Progenitor cell of endocrine pancreas (in vitro differentiated cells): ENCODE measurements around the gene MARK1. TPM values are rescaled to one million over a fixed set of nuclear protein-coding genes. Genes with fewer than 3 reads are reported as not detected.
"Not testable (repeated sequence)": the region's sequence is repeated elsewhere in the genome, so short reads cannot be mapped to it uniquely, and the experiment has no call there.

Experiments used
- DNase-seq: peaks from one replicate; pipeline ENCODE4 v3.0.0; 2021; ENCODE audit warnings: low spot score; ENCODE audit not compliant: unreplicated experiment
- H3K27ac Mint-ChIP-seq: 2 replicates; pipeline ENCODE4 v1.8.0; 2021; ENCODE audit warnings: mild to moderate bottlenecking, moderate library complexity, mixed read lengths
- H3K27me3 Mint-ChIP-seq: 2 replicates; pipeline ENCODE4 v1.8.0; 2021; ENCODE audit warnings: mixed read lengths
- H3K36me3 Mint-ChIP-seq: 2 replicates; pipeline ENCODE4 v1.8.0; 2022; ENCODE audit warnings: mixed read lengths; ENCODE audit not compliant: insufficient read depth
- H3K4me1 Mint-ChIP-seq: 2 replicates; pipeline ENCODE4 v1.8.0; 2021; ENCODE audit warnings: low read depth, mixed read lengths
- H3K4me3 Mint-ChIP-seq: 2 replicates; pipeline ENCODE4 v1.8.0; 2021; ENCODE audit warnings: low read depth, mild to moderate bottlenecking, moderate library complexity, mixed read lengths
- H3K9me3 Mint-ChIP-seq: 2 replicates; pipeline ENCODE4 v1.8.0; 2021; ENCODE audit warnings: low read depth, mixed read lengths
- total RNA-seq: library from RNA; stranded (reverse); gene quantifications from 2 replicates; pipeline ENCODE4 v1.2.1, GENCODE V29; 2021
- TF ChIP-seq, protein P1 (sequence below): fragments of 200-600 bp; sonication (generic); IDR thresholded peaks from one replicate; pipeline ENCODE4 v1.5.0; 2021; ENCODE audit warnings: antibody characterized with exemption, mild to moderate bottlenecking; ENCODE audit not compliant: unreplicated experiment

MARK1 gene
- total RNA-seq, 1 donor from 2014 or later = 10.8 TPM

DNA sequence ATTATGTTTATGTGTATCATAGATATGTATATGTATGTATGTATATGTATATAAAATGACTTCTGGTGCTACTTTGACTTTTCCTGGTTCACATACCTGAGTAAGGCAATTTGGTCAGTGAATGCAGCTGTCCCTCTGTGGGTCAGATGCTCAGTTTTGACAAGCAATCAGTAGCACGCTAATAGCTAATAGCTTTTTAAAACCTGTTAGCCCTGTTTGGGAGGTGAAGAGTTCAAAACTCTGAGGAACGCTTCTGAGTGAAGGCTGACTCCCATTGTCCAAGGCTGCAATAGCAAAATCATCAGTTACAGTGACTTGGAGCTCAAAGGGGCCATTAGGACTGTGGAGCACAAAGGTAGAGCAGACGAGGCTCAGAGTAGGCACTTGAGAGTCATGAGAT, 67.2 kb downstream of the MARK1 start:
- no peak overlapping the region for H3K27ac Mint-ChIP-seq
- peaks cover 2% of the 10 kb centered on the region for H3K4me1 Mint-ChIP-seq
- DNase-seq = no peak
- no peaks in the 10 kb centered on the region for H3K27me3 Mint-ChIP-seq
- no peak overlapping the region for H3K4me3 Mint-ChIP-seq
- TF ChIP-seq, protein P1, sequence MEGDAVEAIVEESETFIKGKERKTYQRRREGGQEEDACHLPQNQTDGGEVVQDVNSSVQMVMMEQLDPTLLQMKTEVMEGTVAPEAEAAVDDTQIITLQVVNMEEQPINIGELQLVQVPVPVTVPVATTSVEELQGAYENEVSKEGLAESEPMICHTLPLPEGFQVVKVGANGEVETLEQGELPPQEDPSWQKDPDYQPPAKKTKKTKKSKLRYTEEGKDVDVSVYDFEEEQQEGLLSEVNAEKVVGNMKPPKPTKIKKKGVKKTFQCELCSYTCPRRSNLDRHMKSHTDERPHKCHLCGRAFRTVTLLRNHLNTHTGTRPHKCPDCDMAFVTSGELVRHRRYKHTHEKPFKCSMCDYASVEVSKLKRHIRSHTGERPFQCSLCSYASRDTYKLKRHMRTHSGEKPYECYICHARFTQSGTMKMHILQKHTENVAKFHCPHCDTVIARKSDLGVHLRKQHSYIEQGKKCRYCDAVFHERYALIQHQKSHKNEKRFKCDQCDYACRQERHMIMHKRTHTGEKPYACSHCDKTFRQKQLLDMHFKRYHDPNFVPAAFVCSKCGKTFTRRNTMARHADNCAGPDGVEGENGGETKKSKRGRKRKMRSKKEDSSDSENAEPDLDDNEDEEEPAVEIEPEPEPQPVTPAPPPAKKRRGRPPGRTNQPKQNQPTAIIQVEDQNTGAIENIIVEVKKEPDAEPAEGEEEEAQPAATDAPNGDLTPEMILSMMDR = no peak
- H3K9me3 Mint-ChIP-seq = peaks cover 14% of the 10 kb centered on the region
- H3K36me3 Mint-ChIP-seq = peaks cover 12% of the 10 kb centered on the region

DNA sequence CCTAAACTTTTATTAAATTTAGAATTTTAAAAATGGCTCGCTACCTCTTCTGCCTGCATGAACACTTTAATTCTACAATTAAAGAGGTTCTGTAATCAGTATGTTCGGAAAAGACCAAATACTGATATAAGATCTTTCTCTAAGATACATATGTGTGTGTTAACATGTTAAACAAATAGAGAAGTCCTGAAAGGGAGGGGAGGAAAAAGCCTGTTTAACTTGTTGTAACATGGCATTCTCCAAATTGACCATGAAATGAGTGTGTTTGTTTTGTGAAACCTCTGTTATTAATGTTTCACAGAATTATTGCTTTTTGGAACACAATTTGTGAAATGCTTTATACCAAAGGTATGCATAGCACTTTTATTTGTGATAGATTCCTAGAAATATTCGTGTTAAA, 77.0 kb downstream of the MARK1 start:
- TF ChIP-seq, protein P1 = no peak
- peaks cover 17% of the 10 kb centered on the region for H3K9me3 Mint-ChIP-seq
- peaks cover 4% of the 10 kb centered on the region for H3K4me1 Mint-ChIP-seq
- no peaks in the 10 kb centered on the region for H3K27me3 Mint-ChIP-seq
- H3K4me3 Mint-ChIP-seq = no peak overlapping the region
- H3K36me3 Mint-ChIP-seq = peaks cover 25% of the 10 kb centered on the region
- DNase-seq = no peak
- no peak overlapping the region for H3K27ac Mint-ChIP-seq

DNA sequence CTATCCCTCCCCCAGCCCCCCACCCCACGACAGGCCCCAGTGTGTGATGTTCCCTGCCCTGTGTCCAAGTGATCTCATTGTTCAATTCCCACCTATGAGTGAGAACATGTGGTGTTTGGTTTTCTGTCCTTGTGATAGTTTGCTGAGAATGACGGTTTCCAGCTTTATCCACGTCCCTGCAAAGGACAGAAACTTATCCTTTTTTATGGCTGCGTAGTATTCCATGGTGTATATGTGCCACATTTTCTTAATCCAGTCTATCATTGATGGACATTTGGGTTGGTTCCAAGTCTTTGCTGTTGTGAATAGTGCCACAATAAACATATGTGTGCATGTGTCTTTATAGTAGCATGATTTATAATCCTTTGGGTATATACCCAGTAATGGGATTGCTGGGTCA, 77.7 kb downstream of the MARK1 start:
- not testable (repeated sequence) for DNase-seq, H3K4me1 Mint-ChIP-seq, H3K27me3 Mint-ChIP-seq, H3K4me3 Mint-ChIP-seq, H3K27ac Mint-ChIP-seq
- peaks cover 28% of the 10 kb centered on the region for H3K36me3 Mint-ChIP-seq
- peaks cover 17% of the 10 kb centered on the region for H3K9me3 Mint-ChIP-seq

DNA sequence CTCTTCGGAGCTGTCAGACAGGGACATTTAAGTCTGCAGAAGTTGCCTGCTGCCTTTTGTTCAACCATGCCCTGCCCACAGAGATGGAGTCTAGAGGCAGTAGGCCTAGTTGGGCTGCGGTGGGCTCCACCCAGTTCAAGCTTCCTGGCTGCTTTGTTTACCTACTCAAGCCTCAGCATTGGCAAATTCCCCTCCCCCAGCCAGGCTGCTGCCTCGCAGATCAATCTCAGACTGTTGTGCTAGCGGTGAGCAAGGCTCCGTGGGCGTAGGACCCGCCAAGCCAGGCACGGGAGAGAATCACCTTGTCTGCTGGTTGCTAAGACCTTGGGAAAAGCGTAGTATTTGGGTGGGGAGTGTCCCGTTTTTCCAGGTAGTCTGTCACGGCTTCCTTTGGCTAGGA, 83.2 kb downstream of the MARK1 start:
- H3K4me1 Mint-ChIP-seq, H3K27me3 Mint-ChIP-seq, H3K4me3 Mint-ChIP-seq, H3K27ac Mint-ChIP-seq, DNase-seq: not testable (repeated sequence)
- Mint-ChIP-seq H3K9me3 (peaks cover 15% of the 10 kb centered on the region), H3K36me3 (peaks cover 23% of the 10 kb centered on the region)

DNA sequence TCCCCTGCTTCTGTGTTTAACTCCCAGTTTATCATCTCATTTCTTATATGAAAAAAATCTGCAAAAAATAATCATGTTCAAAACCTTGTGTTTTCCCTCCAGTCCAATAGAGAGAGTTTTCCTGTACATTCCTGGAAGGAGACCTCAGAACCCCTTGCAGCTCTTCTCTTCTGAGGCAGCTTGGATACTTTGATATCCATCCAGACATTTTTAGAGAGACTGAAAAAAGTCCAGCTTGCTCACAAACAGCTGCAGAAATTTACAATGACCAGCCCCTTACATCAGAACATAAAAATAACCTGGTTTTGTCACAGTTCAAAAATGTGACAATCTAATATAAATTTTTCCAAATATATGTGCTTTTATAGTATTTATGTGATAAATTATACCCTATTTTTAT, 88.9 kb downstream of the MARK1 start:
- H3K27ac Mint-ChIP-seq = no peak overlapping the region
- no peaks in the 10 kb centered on the region for H3K27me3 Mint-ChIP-seq
- H3K4me3 Mint-ChIP-seq = no peak overlapping the region
- no peaks in the 10 kb centered on the region for H3K4me1 Mint-ChIP-seq
- DNase-seq = no peak
- TF ChIP-seq, protein P1 = no peak
- H3K9me3 Mint-ChIP-seq = no peaks in the 10 kb centered on the region
- peaks cover 2% of the 10 kb centered on the region for H3K36me3 Mint-ChIP-seq

DNA sequence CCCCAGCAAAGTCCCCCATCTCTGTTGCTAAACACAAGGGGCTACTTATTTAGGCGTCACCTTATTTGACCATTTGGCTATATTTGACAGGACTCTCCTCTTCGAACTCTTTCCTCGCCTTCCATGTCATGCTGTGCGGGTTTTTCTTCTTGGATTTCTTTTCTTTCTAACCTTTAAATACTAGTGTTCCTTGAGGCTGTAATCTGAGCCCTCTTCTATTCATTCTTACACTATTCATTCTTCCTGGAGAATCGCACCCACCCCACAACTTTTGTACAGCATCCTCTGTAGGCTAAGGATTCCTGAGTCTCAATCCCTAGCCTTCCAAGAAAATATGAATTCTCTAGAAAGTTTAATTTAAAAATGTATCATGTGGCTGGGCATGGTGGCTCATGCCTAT, 100.5 kb downstream of the MARK1 start:
- no peak for DNase-seq
- Mint-ChIP-seq H3K36me3 (peaks cover 17% of the 10 kb centered on the region), H3K4me3 (no peak overlapping the region), H3K27me3 (no peaks in the 10 kb centered on the region), H3K4me1 (no peaks in the 10 kb centered on the region), H3K9me3 (no peaks in the 10 kb centered on the region), H3K27ac (no peak overlapping the region)
- TF ChIP-seq, protein P1 = no peak
